GM19035 (cell line): Measurements from ENCODE around the gene PSTPIP1.

ENCODE experiments used
- ATAC-seq: cut with Tn5 transposase; IDR thresholded peaks from one replicate; pipeline ENCODE4 v1.9.1; 2021; ENCODE audit not compliant: unreplicated experiment

The PSTPIP1 gene

GRCh38 chr15:77029166-77030047 is 34.5 kb downstream of the PSTPIP1 start:
- ATAC-seq = no peak

DNA sequence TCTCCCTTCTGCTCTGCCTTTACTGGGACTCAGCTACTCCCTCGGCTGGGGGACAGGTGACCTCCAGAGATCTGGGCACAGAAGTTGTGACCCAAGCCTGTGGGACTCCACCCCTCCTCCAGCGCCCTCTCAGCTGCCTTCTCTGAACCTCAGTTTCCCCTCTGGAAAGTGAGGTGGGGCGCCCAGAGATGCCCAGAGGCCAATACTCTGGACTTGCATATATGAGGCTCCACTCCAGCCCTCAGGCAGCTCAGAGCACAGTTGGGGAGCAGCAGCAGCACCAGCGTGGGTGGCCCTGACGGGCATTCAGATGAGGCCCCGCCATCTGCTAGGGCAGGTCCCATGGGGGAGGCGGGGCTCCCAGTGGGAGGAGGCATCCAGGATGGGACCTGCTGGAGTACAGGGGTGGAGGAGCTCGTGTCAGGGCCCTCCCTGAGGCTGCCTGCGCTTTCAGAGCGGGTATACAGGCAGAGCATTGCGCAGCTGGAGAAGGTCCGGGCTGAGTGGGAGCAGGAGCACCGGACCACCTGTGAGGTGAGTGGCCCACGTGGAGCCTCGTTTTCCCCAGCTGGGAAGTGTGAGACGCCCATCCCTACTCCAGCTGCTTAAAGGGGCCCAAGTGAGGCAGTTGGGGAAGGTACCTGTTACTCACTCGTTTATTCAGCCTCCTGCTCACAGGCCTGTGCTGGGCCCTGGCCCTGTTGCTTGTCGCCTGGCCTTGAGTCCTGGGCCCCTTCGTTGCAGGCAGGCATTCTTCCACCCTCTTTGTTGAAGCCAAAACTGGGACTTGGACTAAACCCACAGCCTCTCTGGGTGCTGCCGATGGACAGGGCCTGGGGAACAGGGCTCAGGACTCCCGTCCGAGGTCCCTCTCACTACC is 35.4 kb downstream of the PSTPIP1 start:
- ATAC-seq = no peak

GRCh38 chr15:77030928-77031375 is 36.0 kb downstream of the PSTPIP1 start:
- ATAC-seq = no peak

DNA sequence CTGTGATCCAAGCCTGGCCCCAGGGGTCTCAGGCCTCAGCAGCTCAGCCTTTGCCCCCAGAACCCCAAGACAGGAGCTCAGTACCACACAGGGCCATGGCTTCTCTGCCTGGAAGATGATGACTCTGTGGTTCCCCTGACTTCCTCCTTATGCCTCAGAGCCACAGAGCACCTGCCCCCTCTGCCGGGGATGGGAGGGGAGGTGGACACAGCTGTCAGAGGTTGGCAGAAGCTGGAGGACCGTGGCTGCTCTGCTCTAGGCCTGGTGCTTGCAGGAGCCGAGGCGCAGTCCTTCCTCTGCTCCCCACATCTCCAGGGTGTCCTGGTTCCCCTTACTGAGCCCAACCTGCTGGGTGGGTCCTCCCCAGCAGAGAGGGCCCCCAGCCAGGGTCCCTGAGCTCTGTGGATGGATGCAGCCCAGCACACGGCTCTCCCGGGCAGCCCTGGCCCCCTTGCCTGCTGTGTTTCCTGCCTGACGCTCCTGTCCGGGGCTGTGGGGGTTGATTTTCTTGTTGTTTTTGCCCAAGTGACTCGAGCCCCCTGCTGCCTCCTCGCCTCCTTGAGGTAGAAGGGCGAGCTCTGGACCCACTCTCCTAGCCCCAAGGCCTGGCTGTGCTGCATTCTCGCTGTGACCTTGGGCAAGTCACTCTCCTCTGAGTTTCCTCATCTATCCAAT is 36.6 kb downstream of the PSTPIP1 start:
- no peak for ATAC-seq

DNA sequence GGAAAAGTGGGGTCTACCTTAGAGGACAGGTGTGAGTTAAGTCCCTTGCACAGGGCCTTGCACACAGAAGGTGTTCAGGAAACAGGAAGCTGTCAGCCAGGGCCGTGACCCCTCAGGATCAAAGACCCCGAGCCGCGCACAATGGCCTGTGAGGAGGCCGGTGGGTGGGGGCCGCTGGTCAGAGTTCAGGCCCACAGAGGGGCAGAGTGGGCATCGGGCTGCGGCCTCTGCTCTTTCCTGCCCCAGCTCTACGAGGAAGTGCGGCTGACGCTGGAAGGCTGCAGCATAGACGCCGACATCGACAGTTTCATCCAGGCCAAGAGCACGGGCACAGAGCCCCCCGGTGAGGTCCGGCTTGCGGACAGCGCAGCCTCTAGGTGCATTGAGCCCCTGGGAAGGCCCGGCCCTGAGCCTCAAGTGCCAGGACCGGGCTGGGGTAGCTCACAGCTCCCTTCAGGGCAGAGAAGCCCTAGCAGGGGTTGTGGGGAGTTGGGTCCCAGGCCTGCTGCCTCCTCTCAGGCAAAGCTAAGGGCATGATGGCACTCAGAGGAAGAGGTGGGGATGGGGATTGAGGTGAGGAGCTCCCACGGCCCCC is 37.2 kb downstream of the PSTPIP1 start:
- no peak for ATAC-seq

DNA sequence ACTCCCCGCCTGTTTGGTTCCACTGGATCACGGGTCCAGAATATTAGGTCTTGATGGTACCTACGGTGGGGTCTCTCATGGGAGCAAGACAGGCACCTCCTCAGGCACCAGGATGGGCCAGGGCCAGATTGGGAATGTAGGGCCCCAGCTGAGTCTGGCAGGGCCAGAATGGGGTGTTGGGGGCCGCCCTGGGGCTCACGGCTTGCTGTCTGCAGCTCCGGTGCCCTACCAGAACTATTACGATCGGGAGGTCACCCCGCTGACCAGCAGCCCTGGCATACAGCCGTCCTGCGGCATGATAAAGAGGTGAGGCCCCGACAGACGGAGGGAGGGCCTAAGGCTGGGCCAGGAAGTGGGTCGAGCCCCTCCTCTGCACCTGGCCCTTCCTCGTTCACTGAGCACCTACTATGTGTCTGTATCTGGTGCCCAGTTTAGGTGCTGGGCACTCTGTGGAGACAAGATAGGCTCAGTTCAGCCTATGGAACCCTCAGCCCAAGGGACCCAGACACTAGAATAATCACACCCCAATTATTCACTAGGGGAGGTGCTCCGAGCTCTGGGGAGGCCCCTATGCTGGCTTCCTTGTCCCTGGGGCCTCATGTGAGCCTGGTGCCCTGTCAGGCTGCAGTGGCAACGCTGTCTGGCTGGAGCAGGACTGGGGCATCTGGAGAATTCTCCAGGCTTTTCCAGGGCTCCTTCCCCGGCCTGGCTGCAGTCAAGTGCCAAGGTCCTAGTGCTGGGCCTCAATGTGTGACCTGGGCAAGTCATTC is 37.9 kb downstream of the PSTPIP1 start:
- no peak for ATAC-seq

DNA sequence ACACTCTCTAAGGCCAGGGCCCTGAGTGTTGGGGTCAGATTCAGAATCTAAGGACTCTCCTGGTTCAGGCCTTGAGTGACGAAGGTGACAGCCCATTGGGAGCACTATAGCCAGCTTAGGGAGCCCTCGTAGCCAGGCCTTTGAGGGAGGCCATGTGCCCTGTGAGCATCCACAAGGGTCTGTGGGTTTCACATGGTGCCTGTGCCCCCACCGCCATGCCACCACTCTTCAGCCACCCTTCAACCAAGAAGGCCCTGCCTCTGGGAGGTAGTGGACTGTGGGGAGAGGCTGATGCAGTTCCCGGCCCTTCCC is 38.4 kb downstream of the PSTPIP1 start:
- ATAC-seq = no peak

DNA sequence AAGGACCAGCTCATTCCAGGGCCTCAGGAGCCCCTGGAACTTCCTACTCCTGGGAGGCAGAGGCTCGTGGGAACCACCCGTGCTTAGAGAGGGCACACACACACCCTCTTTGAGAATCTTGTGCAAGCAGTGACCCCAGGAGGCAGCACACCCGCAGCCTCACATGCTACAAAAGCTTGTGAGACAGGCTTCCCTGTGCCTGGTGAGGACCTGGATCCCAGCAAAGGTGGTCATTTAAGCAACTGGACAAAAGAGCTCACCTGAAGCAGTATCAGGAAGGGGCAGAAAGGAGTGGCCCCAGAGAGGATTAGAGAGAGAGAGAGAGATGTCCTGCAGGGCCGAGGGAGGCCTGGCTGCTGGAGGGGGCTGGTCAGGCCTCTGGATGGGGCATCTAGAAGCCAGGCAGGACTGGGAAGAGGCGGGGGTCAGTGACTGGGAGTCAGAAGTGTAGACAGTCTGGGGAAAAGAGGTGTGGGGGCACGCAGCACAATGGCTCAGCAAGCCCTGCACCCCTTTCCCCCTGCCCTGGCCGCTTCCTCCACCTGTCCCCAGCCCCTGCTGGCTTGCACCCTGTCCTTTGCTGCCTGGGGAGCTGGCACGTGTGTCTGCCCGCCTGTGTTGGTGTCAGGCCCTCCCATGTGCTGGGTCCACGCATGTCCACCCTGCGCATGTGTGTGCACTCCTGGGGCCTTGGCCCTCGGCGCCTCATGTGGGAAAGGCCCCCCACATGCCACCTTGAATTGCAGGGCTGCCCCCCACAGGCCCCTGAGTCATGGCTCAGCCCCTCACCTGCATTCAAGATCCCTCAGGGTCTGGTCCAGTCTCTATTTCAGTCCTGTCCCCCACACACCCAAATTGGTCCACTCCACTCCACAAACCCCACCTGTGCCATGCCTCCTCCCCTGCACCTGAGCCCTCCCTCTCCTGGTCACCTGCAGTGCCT is 39.1 kb downstream of the PSTPIP1 start:
- ATAC-seq = no peak

DNA sequence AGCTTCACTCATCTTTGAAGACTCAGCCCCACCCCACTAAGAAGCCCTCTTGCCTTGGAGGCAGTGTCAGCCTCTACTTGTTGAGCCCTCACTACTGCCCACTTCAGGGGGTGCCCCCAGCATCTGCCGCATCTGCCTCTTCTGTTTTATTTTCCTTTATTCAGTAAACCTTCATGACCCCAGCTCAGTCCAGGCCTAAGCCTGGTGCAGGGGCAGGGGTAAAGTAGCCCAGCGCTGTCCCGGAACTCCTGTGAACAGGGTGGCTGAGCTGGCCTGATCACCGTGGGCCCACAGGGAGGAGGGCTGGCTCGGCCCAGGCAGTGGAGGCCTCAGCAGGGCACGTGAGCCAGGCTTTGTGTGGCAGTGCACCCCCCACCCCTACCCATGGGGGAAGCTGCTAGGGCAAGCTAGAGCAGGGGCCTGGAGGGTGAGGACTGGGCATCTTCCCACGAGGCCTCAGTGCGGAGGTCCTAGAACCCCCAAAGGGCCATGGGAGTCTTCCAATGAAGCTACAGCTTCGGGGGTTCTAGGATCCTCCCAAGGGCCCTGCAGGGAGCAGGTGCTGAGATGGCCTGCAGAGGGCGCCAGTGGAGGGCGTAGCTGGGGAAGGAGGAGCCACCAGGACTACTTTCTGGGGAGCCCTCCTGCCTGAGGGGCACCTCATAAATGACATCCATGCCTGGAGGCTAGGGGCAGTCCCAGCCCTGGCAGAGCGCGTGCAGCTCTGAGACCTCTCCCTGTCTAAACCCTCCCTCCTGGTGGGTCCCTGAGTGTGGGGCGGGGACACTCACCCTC is 40.0 kb downstream of the PSTPIP1 start:
- ATAC-seq = no peak

GRCh38 chr15:77035584-77035983 is 40.7 kb downstream of the PSTPIP1 start:
- no peak for ATAC-seq

GRCh38 chr15:77035999-77036471 is 41.1 kb downstream of the PSTPIP1 start:
- no peak for ATAC-seq

DNA sequence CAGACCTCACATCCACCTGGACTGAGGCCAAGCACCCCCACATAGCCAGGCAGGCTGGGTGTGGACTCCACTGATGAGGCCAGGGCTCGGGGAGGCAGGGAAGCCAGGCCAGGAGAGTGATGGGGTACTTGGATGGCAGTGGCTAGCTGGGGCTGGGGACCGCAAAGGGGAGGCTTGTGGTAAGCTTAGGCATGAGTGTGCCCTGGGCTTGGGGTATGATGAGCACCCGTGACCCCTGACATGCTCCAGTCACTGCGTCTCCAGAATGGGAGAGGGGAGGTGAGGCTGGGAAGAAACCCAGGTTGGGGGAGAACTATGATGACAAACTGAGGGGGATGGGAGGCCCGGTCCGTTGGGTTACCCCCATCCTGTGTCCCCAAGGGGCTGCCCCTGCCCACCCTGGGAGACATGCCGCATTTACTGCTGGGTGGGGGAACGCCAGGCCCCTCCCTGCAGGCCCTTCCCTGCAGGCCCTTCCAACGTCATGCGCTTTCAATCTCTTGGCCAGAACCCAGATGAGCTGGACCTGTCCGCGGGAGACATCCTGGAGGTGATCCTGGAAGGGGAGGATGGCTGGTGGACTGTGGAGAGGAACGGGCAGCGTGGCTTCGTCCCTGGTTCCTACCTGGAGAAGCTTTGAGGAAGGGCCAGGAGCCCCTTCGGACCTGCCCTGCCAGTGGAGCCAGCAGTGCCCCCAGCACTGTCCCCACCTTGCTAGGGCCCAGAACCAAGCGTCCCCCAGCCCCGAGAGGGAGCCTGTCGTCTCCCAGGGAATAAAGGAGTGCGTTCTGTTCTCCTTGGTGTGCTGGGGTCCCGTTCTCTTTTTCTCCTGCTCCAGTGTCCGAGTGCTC is 41.8 kb downstream of the PSTPIP1 start:
- ATAC-seq = no peak

DNA sequence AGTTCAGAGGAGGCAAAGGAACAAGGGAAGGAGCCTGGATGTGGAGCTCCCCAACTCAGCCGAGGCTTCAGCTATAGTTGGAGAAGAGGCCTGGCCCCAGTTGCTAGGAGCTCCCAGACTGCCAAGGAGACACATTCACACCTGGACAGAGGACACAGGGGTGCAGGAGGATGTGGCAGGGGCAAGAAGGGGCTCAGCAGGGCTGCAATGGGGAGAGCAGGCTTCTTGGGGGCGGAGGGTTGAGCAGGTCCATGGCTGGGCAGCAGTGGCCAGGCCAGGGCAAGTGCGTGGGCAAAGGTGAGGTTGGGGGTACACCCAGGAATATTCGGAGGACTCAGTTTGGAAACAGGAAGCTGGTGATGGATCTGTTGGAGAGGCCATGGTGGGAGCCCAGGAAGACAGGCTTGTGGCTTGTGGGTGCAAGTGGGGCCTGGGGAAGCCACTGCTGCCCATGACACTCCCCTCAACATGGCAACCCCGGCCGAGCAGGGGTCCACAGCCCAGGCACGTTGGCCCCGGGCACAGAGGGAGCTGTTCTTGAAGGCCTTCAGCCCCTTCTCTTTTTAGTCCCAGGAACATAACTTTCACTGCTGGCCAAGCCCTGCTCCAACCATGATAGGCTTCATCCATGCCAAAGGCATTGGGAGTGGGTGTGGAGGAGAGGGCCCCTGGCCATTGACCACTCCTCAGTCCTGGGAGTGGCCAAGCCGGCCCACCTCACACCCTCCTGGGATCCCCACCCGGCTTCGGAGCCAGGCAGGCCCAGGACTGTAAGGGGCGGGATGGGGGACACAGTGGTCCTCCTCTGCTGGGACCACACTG is 42.7 kb downstream of the PSTPIP1 start:
- ATAC-seq = no peak

- ATAC-seq = no peak
Measured at GRCh38 chr15:77038312-77039216, 43.6 kb downstream of the PSTPIP1 start.

DNA sequence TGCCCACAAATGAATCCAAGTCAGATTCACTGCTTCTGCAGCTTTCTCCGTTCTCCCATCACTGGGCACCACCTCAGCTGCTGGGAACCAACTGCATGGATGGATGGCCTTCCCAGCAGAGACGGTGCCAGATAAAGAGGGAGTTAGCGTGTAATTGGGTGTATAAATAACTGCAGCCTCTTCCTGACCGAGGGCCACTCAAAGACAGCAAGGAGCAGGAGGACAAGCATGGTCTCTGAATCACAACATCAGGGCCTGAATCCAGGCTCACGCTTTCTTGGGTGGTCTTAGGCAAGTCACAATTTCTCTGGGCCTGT is 44.2 kb downstream of the PSTPIP1 start:
- ATAC-seq = no peak

GRCh38 chr15:77039848-77040247 is 44.9 kb downstream of the PSTPIP1 start:
- ATAC-seq = no peak
